DLD1 (cell line): ENCODE measurements around the gene SLMAP.

Source experiments
- in situ Hi-C: cut with HindIII; loops from 2 replicates; pipeline ENCODE4 v1.10.0; 2017; ENCODE audit warnings: low sequenced_read_pairs

The SLMAP gene

DNA sequence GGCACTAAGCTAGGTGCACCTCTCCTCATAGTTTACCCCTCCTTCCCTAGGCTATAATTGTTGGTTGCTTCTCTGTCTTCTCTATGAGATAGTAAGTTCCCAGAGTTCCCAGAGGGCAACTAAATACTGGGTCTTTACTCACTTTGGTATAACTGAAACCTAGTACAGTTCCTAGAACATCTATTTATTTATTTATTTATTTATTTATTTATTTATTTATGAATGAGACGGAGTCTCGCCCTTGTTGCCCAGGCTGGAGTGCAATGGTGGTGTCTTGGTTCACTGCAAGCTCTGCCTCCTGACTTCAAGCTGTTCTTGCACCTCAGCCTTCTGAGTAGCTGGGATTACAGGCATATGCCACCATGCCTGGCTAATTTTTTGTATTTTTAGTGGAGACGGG, 181.0 kb downstream of the SLMAP start:
- in situ Hi-C loops, result no loop called here

DNA sequence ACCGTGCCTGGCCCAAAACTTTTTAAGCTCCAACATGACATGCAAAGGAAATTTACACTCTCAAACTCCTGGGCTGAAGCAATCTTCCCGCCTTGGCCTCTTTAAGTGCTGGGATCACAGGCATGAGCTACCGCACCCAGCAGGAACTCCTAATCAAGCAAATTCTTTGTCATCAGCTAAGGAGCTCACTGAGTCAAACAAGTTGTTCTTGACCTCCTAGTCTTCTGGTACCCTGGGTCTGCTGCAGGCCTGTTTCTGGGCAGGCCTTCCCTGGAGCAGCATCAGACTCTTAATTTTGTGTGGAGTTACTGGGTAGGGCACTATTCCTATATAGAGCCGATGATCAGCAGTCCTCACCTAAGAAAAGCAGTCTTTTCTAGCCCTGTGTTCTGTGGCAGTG, 183.7 kb downstream of the SLMAP start:
- in situ Hi-C loops, result loop anchor here (10.0 kb wide), 1 partner anchor 215 kb away; no protein-coding TSS in a partner anchor

DNA sequence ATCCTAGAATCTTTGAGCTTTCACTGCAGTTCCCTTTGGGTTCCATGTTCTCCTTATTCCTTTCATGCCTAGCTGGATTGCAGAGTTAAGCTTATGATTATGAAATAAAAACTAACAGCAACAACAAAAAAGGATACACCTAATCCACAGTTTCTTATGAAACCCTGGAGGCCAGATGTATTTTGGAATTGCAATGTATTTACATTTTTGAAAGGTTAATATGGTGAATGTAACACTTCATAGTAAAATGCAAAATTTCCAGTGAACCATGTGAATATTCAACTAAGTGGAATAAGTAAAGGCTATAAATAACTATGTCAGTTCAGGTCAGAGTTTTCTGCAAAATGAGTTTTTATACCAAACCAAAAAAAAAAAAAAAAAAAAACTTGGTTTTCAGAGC, 186.3 kb downstream of the SLMAP start:
- in situ Hi-C loops, result loop anchor here (10.0 kb wide), 1 partner anchor 212 kb away; no protein-coding TSS in a partner anchor

DNA sequence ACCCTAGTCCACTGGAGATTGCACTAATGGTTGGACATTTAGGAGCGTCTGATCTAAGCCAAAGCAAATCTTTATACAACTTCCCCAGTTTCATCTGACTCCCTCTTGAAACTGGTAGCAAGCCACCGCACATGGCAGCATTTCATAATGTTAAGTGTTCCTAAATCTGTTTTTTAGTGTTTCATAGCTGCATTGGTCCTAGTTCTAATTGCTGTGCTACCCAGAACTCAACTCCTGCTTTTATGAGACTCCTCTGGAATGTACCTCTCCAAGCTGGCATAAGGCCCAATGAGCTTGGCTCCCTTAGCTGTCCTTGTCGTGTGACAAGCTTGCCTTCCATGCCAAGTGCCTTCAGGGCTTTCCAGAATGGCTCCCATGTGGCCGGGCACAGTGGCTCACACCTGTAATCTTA, 186.8 kb downstream of the SLMAP start:
- in situ Hi-C loops, result loop anchor here (10.0 kb wide), 1 partner anchor 212 kb away; no protein-coding TSS in a partner anchor

DNA sequence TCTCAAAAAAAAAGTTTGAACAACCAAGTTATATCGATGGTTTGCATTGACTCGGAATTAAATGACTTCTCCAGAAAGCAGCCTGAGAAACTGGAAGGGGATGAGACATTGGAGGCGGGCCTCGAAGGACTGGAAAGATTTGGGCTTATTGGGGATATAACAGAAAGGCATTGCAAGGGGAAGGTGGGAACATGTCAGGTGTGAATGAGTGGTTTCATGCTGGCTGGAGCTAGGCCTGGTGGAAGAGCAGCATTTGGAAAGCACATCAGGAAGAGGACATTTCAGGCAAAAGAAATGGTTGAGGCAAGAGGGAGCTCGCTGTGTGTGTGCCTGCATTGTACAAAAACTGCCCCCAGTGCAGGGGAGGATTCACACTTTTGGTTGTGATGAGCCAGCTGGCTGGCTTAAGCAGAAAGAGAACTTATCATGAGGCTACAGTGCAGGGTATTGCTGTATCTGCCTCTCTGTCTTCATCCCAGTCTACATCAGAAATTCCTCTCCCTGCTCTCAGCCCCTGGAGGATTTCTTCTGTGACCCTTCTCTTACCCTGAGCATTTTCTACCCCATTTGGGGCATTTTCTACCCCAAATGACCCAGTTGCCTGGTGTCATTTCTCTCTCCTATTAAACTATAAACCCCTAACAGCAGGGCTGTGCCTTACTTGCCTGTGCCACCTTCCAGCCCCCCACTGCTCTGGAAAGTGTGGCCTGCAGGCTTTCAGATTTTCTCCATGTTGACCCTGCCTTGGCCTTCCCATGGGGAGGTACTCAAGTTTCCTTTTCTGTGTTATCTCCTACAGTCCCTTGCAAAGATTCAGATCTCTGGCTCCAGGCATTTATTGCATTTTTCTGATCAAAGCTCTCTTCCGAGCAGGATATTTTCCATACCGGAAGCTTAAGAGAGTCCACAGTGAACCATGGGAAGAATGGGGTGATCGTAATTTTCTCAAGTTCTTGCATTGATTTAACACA, 187.7 kb downstream of the SLMAP start:
- in situ Hi-C loops, result loop anchor here (10.0 kb wide), 1 partner anchor 211 kb away; no protein-coding TSS in a partner anchor

DNA sequence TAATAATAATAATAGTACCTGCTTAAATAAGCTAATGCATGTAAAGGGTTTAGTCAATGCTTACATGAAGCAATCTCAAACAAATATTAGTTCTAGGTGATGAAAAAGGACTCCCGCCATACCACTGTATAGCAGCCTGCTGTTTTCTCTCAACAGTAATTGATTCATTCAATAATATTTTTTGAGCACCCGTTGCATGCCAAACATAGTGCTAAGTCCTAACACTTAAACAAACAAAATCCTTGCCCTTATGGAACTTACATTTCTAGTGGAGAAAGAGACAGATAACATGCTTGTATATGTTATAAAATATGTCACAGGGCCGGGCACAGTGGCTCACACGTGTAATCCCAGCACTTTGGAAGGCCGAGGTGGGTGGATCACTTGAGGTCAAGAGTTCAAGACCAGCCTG, 190.9 kb downstream of the SLMAP start:
- in situ Hi-C loops, result loop anchor here (10.0 kb wide), 1 partner anchor 208 kb away; no protein-coding TSS in a partner anchor

DNA sequence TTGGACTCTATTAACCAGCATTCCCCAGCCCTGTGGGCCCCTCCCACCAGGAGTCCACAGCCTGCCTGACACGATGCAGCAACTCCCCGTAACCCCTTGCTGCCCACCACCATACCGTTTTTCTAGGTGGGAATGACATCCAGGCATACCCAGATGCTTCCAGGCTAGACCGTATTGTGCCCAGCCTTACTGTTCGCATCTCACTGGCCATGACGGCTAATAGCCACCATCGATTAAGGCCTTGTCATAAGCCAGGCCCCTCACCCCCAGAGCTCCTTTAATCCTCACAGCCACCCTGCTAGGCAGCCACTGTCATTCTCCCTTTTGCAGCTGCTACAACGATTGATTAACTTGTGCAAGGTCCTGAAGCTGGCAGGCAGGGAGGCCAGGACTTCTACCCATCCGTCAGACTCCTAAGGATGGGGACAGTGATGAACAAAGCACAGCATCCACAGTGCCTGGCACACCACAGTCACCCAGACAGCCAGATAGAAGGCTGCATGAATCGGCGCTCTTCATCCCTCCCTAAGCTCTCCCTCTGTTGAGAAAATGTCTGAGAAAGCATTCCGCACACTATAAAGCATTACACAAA, 192.1 kb downstream of the SLMAP start:
- in situ Hi-C loops, result loop anchor here (10.0 kb wide), 1 partner anchor 207 kb away; no protein-coding TSS in a partner anchor

DNA sequence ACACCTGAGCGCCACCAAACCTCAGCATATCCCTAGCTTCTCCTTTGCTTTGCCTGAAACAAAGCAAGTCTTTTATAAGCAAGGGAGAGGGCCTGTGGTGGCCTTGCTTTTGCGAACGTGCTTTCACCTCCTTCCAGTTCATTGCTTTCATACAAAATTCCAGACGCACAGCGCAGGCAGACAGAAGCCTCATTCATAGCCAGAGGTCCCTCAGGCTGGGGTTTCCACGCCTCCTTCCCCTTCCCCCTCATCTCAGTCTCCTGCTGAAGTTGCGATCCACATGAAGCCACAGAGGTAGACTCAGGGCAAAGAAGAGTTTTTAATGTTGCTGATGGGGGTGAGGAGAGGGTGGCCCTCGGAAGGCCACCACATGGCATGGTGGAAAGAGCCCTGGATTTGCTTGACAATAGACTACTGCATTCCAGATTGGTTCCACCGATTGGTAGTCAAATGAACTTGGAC, 192.7 kb downstream of the SLMAP start:
- in situ Hi-C loops, result loop anchor here (10.0 kb wide), 1 partner anchor 206 kb away; no protein-coding TSS in a partner anchor

DNA sequence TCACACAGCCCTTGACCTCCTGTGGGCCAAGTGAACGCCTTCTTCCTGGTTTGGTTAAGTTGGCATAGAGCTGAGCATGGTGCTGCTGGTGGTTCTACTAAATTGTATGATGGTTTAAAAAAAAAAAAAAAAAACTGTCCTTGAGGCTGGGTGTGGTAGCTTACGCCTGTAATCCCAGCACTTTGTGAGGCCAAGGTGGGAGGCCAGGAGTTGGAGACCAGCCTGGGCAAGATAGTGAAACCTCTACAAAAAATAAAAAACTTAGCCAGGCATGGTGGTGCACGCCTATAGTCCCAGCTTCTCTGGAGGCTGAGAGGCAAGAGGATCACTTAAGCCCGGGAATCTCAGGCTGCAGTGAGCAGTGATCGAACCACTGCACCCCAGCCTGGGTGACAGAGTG, 193.2 kb downstream of the SLMAP start:
- in situ Hi-C loops, result loop anchor here (10.0 kb wide), 1 partner anchor 205 kb away; no protein-coding TSS in a partner anchor

DNA sequence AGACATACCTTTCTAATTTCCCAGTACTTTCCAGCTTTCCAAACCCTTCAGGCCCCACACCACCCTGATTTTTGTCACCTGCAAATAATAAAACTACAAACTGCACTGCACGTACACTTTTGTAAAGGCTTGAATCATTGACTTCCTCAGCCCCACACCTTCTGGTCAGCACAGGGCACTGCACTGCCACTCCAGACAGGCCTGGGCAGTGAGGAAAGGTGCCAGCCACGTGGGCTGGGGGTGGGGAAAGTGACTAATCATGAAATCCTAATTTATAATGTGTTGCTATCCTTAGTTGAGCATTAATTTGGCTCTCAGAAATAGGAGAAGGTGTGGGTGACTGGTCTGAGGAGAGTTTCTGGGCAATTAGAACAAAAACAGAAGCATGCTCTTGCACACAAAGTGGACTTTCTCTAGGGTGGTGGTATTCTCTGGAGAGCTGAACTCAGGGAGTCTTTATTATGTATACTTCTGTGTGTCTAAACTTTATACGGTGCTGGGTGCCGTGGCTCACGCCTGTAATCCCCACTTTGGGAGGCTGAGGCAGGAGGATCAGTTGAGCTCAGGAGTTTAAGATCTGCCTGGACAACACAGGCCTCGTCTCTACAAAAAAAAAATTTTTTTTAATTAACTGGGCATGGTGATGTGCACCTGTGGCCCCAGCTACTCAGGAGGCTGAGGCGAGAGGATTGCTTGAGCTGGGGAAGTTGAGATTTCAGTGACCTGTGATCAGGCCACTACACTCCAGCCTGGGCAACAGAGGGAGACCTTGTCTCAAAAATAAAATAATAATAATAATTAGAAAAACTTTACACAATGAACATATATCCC, 193.9 kb downstream of the SLMAP start:
- in situ Hi-C loops, result loop anchor here (10.0 kb wide), 1 partner anchor 205 kb away; no protein-coding TSS in a partner anchor

DNA sequence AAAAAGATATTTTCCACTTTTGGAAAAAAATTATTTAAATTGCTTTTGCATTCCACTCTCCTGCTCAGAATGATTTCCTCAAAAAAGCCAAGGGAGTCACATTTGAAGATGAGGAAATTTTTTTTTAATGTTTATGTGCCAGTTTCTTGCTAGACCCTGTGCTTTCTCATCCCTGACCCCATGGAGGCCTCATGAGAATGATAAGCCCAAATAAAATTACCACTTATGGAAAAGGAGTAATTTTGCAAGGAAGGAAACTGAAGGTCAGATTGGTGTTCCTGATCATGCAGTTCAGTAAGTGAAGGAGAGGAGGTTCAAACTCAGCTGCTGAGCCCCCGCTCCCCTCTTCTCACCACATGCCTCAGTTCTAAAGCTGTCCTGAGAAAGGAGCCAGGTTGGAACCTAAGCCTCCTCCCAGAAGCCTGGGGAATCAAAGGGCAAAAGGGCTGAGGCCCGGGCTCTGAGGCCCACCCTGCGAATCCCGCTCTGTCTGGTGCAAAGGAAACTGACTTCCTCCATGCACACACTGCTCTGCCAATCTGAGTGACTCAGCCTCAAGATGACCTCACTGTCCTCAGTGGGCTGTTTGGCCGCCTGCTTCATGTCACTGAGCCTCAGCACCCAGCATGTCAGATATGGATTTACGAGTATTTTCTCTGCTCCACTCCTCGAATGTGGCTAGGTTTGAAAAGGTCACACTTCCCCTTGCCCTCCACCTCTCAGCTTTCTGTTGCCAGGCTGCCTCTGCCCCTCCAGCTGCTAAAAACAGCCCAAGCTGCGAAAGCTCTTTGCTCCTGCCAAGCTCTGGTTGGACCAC, 195.2 kb downstream of the SLMAP start:
- in situ Hi-C loops, result no loop called here

DNA sequence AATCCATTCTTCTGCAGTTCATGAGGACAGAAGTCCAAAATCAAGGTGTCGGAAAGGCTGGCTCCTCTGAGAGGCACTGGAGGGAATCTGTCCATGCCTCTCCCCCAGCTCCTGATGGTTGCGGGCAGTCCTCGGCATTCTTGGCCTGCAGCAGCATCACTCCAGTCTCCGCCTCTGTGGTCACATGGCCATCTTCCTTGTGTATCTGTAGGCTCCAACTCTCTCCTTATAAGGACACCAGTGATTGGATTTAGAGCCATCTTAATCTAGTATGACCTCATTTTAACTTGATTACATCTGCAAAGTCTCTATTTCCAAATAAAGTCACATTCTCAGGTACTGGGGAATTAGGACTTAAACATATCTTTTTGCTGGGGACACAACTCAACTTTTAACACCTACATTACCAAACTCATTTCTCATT, 196.1 kb downstream of the SLMAP start:
- in situ Hi-C loops, result no loop called here

DNA sequence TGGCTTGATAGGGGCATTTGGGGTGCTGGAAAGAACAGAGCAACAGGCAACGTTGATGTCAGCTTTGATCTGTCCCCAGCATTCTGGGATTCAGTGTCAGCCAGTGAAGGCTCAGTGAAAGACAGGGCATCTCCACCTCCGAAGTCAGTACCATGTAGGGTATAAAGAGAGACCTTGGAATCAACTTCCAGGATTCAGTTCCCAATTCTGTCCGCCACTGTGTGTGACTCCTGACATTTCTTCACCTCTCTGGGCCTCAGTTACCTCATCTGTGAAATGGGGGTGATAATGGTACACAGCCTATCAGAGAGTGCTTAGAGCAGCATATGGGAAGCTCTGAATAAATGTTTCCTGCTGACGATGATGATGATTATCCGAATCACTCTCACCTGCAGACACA, 196.5 kb downstream of the SLMAP start:
- in situ Hi-C loops, result no loop called here

DNA sequence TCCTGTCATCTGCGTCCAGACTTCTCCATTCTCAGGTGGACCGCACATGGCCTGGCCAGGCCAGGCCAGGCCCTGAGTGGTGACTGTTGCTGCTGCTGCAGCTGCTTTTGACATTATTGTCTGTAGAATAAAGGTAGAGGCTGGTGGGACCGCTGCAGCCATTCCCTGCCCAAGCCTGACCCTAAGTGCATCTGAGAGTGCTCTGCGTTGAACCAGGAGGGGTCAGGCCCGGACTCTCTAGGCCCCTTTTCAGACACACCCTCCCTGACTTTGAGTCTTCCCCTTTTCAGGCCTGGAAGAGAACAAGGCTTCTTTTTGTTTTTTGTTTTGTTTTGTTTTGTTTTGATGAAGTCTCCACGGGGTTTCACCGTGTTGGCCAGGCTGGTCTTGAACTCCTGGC, 197.5 kb downstream of the SLMAP start:
- in situ Hi-C loops, result no loop called here

DNA sequence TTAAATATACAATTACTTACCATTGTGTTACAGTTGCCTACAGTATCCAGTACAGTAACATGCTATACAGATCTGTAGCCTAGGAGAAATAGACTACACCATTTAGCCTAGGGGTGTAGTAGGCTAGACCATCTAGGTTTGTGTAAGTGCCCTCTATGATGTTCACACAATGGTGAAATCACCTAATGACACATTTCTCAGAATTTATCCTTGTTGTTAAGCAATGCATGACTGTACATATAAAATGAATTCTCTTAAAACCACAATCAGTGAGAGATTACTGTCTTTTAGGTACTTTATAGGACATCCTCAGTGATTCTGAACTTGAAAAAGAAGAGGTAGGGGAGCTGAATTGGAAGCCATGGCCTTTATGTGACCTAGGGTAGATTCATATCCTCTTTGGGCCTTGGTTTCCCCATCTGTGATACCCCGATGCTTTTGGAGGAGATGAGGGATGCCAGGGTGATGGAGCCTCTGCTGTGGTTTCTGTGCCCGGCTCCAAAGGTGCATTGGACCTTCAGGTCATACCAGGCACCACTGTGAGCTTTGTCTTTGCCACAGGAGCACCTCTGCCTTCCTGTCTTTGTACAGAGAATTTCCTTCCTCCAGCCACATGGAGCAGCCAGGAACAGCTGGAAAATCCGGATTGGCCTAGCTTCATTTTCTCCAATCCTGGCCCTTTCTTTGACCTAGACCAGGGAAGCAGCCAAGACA, 200.2 kb downstream of the SLMAP start:
- in situ Hi-C loops, result no loop called here

DNA sequence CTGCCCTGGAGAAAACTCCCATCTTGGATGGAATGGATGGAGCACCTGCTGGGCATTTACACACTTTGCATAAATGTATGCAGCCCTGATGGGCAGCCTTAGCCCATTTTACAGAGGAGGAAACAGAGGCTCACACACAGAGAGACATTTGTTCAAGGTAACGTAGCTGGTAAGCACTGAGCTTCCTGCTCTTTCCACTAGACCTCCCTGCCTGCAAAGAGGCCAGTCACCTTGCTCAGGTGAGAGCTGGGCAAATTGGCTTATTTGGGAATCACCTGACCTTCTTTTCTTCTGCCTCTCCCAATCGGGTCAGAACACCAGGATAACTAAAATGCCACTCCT, 200.7 kb downstream of the SLMAP start:
- in situ Hi-C loops, result no loop called here

DNA sequence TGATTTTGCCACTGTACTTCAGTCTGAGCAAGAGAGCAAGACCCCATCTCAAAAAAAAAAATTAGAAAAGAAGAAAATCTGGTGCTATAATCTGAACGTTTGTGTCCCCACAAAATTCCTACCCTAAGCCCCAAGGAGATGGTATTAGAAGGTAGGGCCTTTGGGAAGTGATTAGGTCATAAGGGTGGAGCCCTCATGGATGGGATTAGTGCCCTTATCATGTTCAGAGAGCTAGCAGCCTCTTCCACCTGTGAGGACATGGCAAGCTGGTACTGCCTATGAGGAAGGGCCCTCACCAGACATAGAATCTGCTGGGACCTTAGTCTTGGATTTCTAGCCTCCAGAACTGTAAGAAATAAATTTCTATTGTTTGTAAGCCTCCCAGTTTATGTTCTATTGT, 201.7 kb downstream of the SLMAP start:
- in situ Hi-C loops, result no loop called here

DNA sequence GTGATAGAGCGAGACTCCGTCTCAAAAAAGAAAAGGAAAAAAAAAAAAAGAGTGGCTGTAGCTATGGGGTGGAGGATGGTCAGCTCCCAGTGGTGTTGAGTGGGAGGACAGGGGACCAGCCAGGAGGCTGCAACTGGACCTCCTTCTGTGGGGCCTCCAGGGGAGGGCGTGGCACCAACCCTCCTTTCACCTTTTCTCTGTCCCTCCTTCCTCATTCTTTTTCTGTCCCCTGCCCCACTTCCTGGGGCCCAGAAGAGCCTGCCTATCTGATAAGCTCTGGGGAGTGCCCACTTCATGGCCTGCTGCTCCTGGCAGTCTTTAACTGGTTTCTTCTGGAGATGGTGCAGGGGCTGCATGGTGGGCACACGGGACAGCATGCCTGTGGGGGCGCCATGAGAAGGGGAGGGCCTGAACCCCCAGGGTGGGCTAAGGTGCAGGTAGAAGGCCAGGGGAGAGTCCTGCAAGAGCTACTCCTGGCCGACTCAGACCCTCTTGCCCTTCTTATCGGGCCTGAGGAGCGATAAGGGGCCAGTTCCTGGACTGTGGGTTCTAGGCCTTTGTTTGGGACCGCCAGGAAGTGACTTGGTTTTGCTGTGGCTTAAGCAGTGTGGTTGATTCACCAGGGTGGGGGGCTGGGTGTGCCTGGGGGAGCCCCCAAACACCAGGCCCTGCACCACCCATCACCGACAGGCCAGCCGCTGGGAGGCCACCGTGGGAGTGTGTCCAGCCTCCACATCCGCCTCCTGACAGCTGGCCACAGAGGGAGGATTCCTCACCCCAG, 202.7 kb downstream of the SLMAP start:
- in situ Hi-C loops, result no loop called here
